ENCODE measurements around the gene SCAMP4. TPM values are rescaled to one million over a fixed set of nuclear protein-coding genes. Genes with fewer than 3 reads are reported as not detected.

The SCAMP4 gene
- total RNA-seq, 4 donors from 2014 or later, result 26.6 to 76.5 (median 59.3) TPM

- Histone ChIP-seq H3K9me3 (no peaks in the 10 kb centered on the region), H3K4me3 (peak overlapping the region; percentile 72 to 94 (median 80)), H3K4me1 (peaks cover 57 to 85% (median 77%) of the 10 kb centered on the region in 4 donors), H3K27me3 (peaks cover 0 to 62% (median 10%) of the 10 kb centered on the region in 4 donors), H3K27ac (replicated peaks in 1 of 4) (peak overlapping the region; percentile 54 to 89 (median 72)), H3K36me3 (no peaks in the 10 kb centered on the region)
- 59% methylated on average over 27 of the region's 28 CpGs for WGBS
- TF ChIP-seq POLR2A (IDR thresholded peaks at IDR 0.05; ENCODE audit: low read depth) (no peak), POLR2AphosphoS5 (IDR thresholded peaks at IDR 0.05) (no peak), EP300 (IDR thresholded peaks at IDR 0.05) (no peak)
- no peak for DNase-seq (ENCODE audit: extremely low spot score)
- intact Hi-C loops (cut with DNase I), result no loop called here
Observed at GRCh38 chr19:1860821-1861598, 44.2 kb upstream of the SCAMP4 start.

- Histone ChIP-seq H3K27ac (replicated peaks in 1 of 4) (peak overlapping the region; percentile 54 to 89 (median 72)), H3K36me3 (no peaks in the 10 kb centered on the region), H3K9me3 (no peaks in the 10 kb centered on the region), H3K27me3 (peaks cover 0 to 56% (median 9%) of the 10 kb centered on the region in 4 donors), H3K4me1 (peaks cover 51 to 79% (median 71%) of the 10 kb centered on the region in 4 donors), H3K4me3 (peak overlapping the region; percentile 72 to 94 (median 80))
- 37% methylated on average over 14 of the region's 23 CpGs for WGBS
- TF ChIP-seq POLR2A (IDR thresholded peaks at IDR 0.05; ENCODE audit: low read depth), result no peak
- TF ChIP-seq CTCF (IDR thresholded peaks at IDR 0.05), result no peak
- TF ChIP-seq EP300 (IDR thresholded peaks at IDR 0.05), result no peak
- TF ChIP-seq POLR2AphosphoS5 (IDR thresholded peaks at IDR 0.05), result no peak
- intact Hi-C loops (cut with DNase I), result loop anchor here (1.0 kb wide), 1 partner anchor 13 kb away; the partner anchor contains the start of gene REXO1
- no peak for DNase-seq (ENCODE audit: extremely low spot score)
Observed at GRCh38 chr19:1861599-1862031, 43.6 kb upstream of the SCAMP4 start.

- DNase-seq (ENCODE audit: extremely low spot score), result no peak
- Histone ChIP-seq H3K4me1 (peaks cover 47 to 75% (median 67%) of the 10 kb centered on the region in 4 donors), H3K27ac (replicated peaks in 1 of 4) (peak overlapping the region; percentile 54 to 89 (median 72)), H3K4me3 (peak overlapping the region; percentile 72 to 94 (median 80)), H3K27me3 (peaks cover 0 to 51% (median 8%) of the 10 kb centered on the region in 4 donors), H3K36me3 (no peaks in the 10 kb centered on the region), H3K9me3 (no peaks in the 10 kb centered on the region)
- WGBS, result 6% methylated on average over 17 of the region's 21 CpGs
- intact Hi-C loops (cut with DNase I), result loop anchor here (1.0 kb wide), 1 partner anchor 14 kb away; the partner anchor contains the start of gene REXO1
- TF ChIP-seq POLR2AphosphoS5 (IDR thresholded peaks at IDR 0.05), result no peak
- no peak for TF ChIP-seq CTCF (IDR thresholded peaks at IDR 0.05)
- no peak for TF ChIP-seq POLR2A (IDR thresholded peaks at IDR 0.05; ENCODE audit: low read depth)
- no peak for TF ChIP-seq EP300 (IDR thresholded peaks at IDR 0.05)
Observed at GRCh38 chr19:1862068-1862423, 43.2 kb upstream of the SCAMP4 start.

GRCh38 chr19:1862424-1863327 is 42.5 kb upstream of the SCAMP4 start:
- intact Hi-C loops (cut with DNase I), result loop anchor here (1.0 kb wide), 1 partner anchor 14 kb away; the partner anchor contains the start of gene REXO1
- Histone ChIP-seq H3K9me3 (no peaks in the 10 kb centered on the region), H3K4me1 (peaks cover 40 to 68% (median 61%) of the 10 kb centered on the region in 4 donors), H3K27ac (replicated peaks in 1 of 4) (peak overlapping the region; percentile 68 to 89 (median 76)), H3K27me3 (peaks cover 0 to 46% (median 5%) of the 10 kb centered on the region in 4 donors), H3K4me3 (peak overlapping the region; percentile 72 to 94 (median 80)), H3K36me3 (no peaks in the 10 kb centered on the region)
- no peak for TF ChIP-seq POLR2A (IDR thresholded peaks at IDR 0.05; ENCODE audit: low read depth)
- TF ChIP-seq POLR2AphosphoS5 (IDR thresholded peaks at IDR 0.05), result no peak
- TF ChIP-seq CTCF (IDR thresholded peaks at IDR 0.05), result no peak
- no peak for TF ChIP-seq EP300 (IDR thresholded peaks at IDR 0.05)
- DNase-seq (ENCODE audit: extremely low spot score), result no peak
- WGBS, result 0% methylated on average over 27 of the region's 109 CpGs

All from esophagus muscularis mucosa (tissue), 4 donors.